Esophagus squamous epithelium (tissue), 4 donors: ENCODE data around the gene MGAM2.

Source experiments
- POLR2A ChIP-seq, 4 donors: fragments of 450-650 bp; IDR thresholded peaks; one replicate each; pipeline ENCODE4 v1.6.1; 2017; ENCODE audit warnings: antibody characterized with exemption in 4 of 4, mild to moderate bottlenecking in 4 of 4, moderate library complexity in 3 of 4
- TF ChIP-seq, protein P1 (sequence below), 6 experiments: fragments of 450-650 bp in 4 of 6; fragments of 200-600 bp in 2 of 6; sonication (generic) in 2 of 6; IDR thresholded peaks; one replicate each; pipeline ENCODE4 v1.5.1; 2016 to 2019; ENCODE audit warnings: antibody characterized with exemption in 6 of 6, mild to moderate bottlenecking in 4 of 6, moderate library complexity in 4 of 6

DNA sequence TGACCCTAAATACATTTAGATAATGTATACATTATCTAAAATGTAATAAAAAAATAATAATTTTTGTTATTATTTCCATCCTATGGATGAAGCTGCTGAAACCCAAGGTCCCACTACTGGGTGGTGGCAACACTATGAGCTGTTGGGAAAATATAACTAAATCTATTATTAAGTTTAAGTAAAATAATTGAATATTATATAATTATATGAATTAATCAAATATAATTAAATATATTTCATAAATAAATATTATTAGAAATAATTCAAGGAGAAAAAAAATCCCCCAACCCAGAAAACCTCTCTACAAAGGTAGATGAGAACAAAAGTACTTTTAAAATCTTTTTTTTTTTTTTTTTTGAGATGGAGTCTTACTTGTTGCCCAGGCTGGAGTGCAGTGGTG, 138.4 kb downstream of the MGAM2 start:
- TF ChIP-seq, protein P1, sequence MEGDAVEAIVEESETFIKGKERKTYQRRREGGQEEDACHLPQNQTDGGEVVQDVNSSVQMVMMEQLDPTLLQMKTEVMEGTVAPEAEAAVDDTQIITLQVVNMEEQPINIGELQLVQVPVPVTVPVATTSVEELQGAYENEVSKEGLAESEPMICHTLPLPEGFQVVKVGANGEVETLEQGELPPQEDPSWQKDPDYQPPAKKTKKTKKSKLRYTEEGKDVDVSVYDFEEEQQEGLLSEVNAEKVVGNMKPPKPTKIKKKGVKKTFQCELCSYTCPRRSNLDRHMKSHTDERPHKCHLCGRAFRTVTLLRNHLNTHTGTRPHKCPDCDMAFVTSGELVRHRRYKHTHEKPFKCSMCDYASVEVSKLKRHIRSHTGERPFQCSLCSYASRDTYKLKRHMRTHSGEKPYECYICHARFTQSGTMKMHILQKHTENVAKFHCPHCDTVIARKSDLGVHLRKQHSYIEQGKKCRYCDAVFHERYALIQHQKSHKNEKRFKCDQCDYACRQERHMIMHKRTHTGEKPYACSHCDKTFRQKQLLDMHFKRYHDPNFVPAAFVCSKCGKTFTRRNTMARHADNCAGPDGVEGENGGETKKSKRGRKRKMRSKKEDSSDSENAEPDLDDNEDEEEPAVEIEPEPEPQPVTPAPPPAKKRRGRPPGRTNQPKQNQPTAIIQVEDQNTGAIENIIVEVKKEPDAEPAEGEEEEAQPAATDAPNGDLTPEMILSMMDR (IDR thresholded peaks at IDR 0.05) = no peak
- no peak for TF ChIP-seq POLR2A (IDR thresholded peaks at IDR 0.05)
